ENCODE data around the gene SERPINB13.

- TF ChIP-seq EZH2phosphoT487 (IDR thresholded peaks at IDR 0.05; ENCODE audit: borderline replicate concordance) (no peak), CTCF (conservative IDR thresholded peaks at IDR 0.05; ENCODE audit: low read length) (no peak)
Measured at GRCh38 chr18:63564561-63564960, 22.6 kb upstream of the SERPINB13 start.

Data from Loucy (cell line).